ENCODE results near the gene NTM. TPM values are rescaled to one million over a fixed set of nuclear protein-coding genes. Genes with fewer than 3 reads are reported as not detected.

NTM gene
- total and polyA plus RNA-seq, 2 donors (not counting 3 experiments of a cell fraction or from before 2014, with no cell fraction given), result 1.00 to 1.1 TPM

- H4K20me1 ChIP-seq (replicated peaks; ENCODE audit: control insufficient read depth, extremely low read depth, insufficient read depth, low read length), result no peaks in the 10 kb centered on the region
- CTCF ChIA-PET, result no interaction called here
- POLR2A ChIA-PET, result no interaction called here
- no peaks in the 10 kb centered on the region for H3K4me1 ChIP-seq (ENCODE audit: control insufficient read depth, extremely low read depth, insufficient read depth, low read length)
- TF ChIP-seq FOS (IDR thresholded peaks at IDR 0.05; ENCODE audit: borderline replicate concordance, insufficient read depth, low read length), result no peak
- TF ChIP-seq POLR2A (IDR thresholded peaks at IDR 0.05; ENCODE audit: low read depth, low read length), result no peak
- TF ChIP-seq CTCF (IDR thresholded peaks at IDR 0.05; ENCODE audit: extremely low read depth in 1 of 2, insufficient read depth in 1 of 2, low read depth in 1 of 2, low read length in 2 of 2), result no peak
- no peak for TF ChIP-seq JUN (IDR thresholded peaks at IDR 0.05; ENCODE audit: borderline replicate concordance, insufficient read depth, insufficient read length, low read depth)
- no peak for TF ChIP-seq MAX (IDR thresholded peaks at IDR 0.05; ENCODE audit: insufficient read depth, insufficient read length)
- TF ChIP-seq POLR2AphosphoS5 (IDR thresholded peaks at IDR 0.05; ENCODE audit: insufficient read depth, low read depth, low read length), result no peak
- TF ChIP-seq MYC (IDR thresholded peaks at IDR 0.05; ENCODE audit: low read depth, low read length), result no peak
- TF ChIP-seq GATA2 (IDR thresholded peaks at IDR 0.05; ENCODE audit: insufficient read depth, insufficient read length, low read depth, low read length), result no peak
- no peak for TF ChIP-seq EZH2 (IDR thresholded peaks at IDR 0.05; ENCODE audit: borderline replicate concordance, low read depth, low read length, severe bottlenecking)
- H3K79me2 ChIP-seq (ENCODE audit: control insufficient read depth, insufficient read depth, low read length), result no peaks in the 10 kb centered on the region
- no peak overlapping the region for H2AFZ ChIP-seq (ENCODE audit: low read depth, low read length)
- intact Hi-C loops (cut with micrococcal nuclease), result no loop called here
- no peak overlapping the region for H3K9ac ChIP-seq (replicated peaks; ENCODE audit: extremely low read depth, insufficient read depth, low read length)
- H3K36me3 ChIP-seq (ENCODE audit: control insufficient read depth in 2 of 2, extremely low read depth in 1 of 2, insufficient read depth in 2 of 2, low read length in 2 of 2), result no peaks in the 10 kb centered on the region
- no peak overlapping the region for H3K4me3 ChIP-seq (replicated peaks in 1 of 3; ENCODE audit: insufficient read depth in 1 of 3, low read depth in 1 of 3, low read length in 3 of 3)
- BruUV-seq (replicated peaks), result no TSS peak
- FAIRE-seq, result no peak
- DNase-seq (ENCODE audit: low read depth, low spot score), result no peak
- no peak overlapping the region for H3K27ac ChIP-seq (ENCODE audit: insufficient read depth, low read depth, low read length)
- dilution Hi-C loops (cut with MboI; ENCODE audit: extremely low pct_ligation_motif_present, low sequenced_read_pairs), result loop anchor here (25.0 kb wide), 1 partner anchor 604 kb away; no protein-coding TSS in a partner anchor
- H3K4me2 ChIP-seq (ENCODE audit: insufficient read depth, low read length), result no peak overlapping the region
- no peaks in the 10 kb centered on the region for H3K9me3 ChIP-seq (replicated peaks; ENCODE audit: control insufficient read depth, insufficient read depth, low read length)
- H3K27me3 ChIP-seq (ENCODE audit: control insufficient read depth in 2 of 2, insufficient read depth in 2 of 2, low read length in 2 of 2), result peaks cover 0 to under 1% of the 10 kb centered on the region in 2 experiments
- no peaks in the 10 kb centered on the region for H3K9me1 ChIP-seq (replicated peaks; ENCODE audit: control insufficient read depth, extremely low read depth, insufficient read depth, low read length)
These were observed 295.6 kb downstream of the NTM start for GRCh38 chr11:131666006-131666405.

Data from endothelial cell of umbilical vein (primary cell).